CD14-positive monocyte (primary cell): ENCODE measurements around the gene CARD9. TPM values are rescaled to one million over a fixed set of nuclear protein-coding genes. Genes with fewer than 3 reads are reported as not detected.
A peak's percentile ranks its signal among the peaks of the same experiment; 100 is the strongest.

Experiments used
- DNase-seq, 3 donors: peaks; one replicate each; pipeline ENCODE4 v3.0.0-alpha.2; 2011 to 2022
- H2AFZ ChIP-seq: 2 replicates; pipeline ENCODE4 v1.6.0; 2012; ENCODE audit warnings: mild to moderate bottlenecking, low read depth, low read length, inconsistent platforms; ENCODE audit not compliant: insufficient read depth, poor library complexity, severe bottlenecking
- H3K27ac ChIP-seq, 2 donors: 1 replicate in 1 of 2; 2 replicates in 1 of 2; pipeline ENCODE4 v1.5.1; 2012 to 2013; ENCODE audit warnings: low read length in 2 of 2, control low read depth in 1 of 2, inconsistent platforms in 1 of 2, low read depth in 1 of 2, mild to moderate bottlenecking in 1 of 2
- H3K27me3 ChIP-seq, 2 donors: one replicate each; pipeline versions ENCODE4 v1.6.0 to v1.6.1; 2011 to 2013; ENCODE audit warnings: low read length in 2 of 2; ENCODE audit not compliant: control insufficient read depth in 2 of 2, insufficient read depth in 2 of 2
- H3K36me3 ChIP-seq, 2 donors: replicated peaks in 1 of 2; 1 replicate in 1 of 2; 2 replicates in 1 of 2; pipeline versions ENCODE4 v1.5.1 to v1.6.1; 2012 to 2013; ENCODE audit warnings: low read length in 2 of 2, control low read depth in 1 of 2, inconsistent platforms in 1 of 2, mild to moderate bottlenecking in 1 of 2; ENCODE audit not compliant: insufficient read depth in 2 of 2, control insufficient read depth in 1 of 2
- H3K4me1 ChIP-seq, 2 donors: 1 replicate in 1 of 2; 2 replicates in 1 of 2; pipeline versions ENCODE4 v1.5.1 to v1.6.1; 2012 to 2013; ENCODE audit warnings: low read length in 2 of 2, control low read depth in 1 of 2, inconsistent platforms in 1 of 2, mild to moderate bottlenecking in 1 of 2, moderate library complexity in 1 of 2; ENCODE audit not compliant: insufficient read depth in 2 of 2, control insufficient read depth in 1 of 2
- H3K4me2 ChIP-seq: replicated peaks from 2 replicates; pipeline ENCODE3; 2012; ENCODE audit warnings: low read length, moderate library complexity, mild to moderate bottlenecking; ENCODE audit not compliant: poor library complexity, severe bottlenecking; ENCODE audit errors: extremely low read depth
- H3K4me3 ChIP-seq, 3 experiments: fragments of 200-600 bp in 1 of 3; sonication (generic) in 1 of 3; replicated peaks in 1 of 3; 1 replicate in 2 of 3; 2 replicates in 1 of 3; pipeline ENCODE4 v1.5.1; 2011 to 2013; ENCODE audit warnings: low read length in 3 of 3, mild to moderate bottlenecking in 3 of 3, control low read depth in 2 of 3, low read depth in 2 of 3, inconsistent platforms in 1 of 3, moderate library complexity in 1 of 3
- H3K79me2 ChIP-seq: 2 replicates; pipeline ENCODE4 v1.6.0; 2012; ENCODE audit warnings: mild to moderate bottlenecking, control low read depth, inconsistent platforms, low read length, moderate library complexity; ENCODE audit not compliant: insufficient read depth
- H3K9ac ChIP-seq: 2 replicates; pipeline ENCODE4 v1.6.0; 2017; ENCODE audit warnings: low read length, mild to moderate bottlenecking; ENCODE audit not compliant: insufficient read depth, poor library complexity, severe bottlenecking
- H3K9me3 ChIP-seq, 2 donors: replicated peaks in 1 of 2; 1 replicate in 1 of 2; 2 replicates in 1 of 2; pipeline versions ENCODE4 v1.5.1 to v1.6.1; 2012 to 2013; ENCODE audit warnings: low read length in 2 of 2, control low read depth in 1 of 2; ENCODE audit not compliant: control insufficient read depth in 1 of 2, insufficient read depth in 1 of 2
- H4K20me1 ChIP-seq: 2 replicates; pipeline ENCODE4 v1.6.0; 2012; ENCODE audit warnings: mild to moderate bottlenecking, low read length, control low read depth, moderate library complexity; ENCODE audit not compliant: insufficient read depth
- H3K27ac Mint-ChIP-seq, 7 donors: one replicate each; pipeline ENCODE4 v1.8.0; 2020; ENCODE audit warnings: mild to moderate bottlenecking in 7 of 7, mixed read lengths in 7 of 7, moderate library complexity in 6 of 7, inconsistent platforms in 2 of 7
- H3K27me3 Mint-ChIP-seq, 3 donors: one replicate each; pipeline ENCODE4 v1.8.0; 2021 to 2022; ENCODE audit warnings: low read depth in 3 of 3, mild to moderate bottlenecking in 3 of 3, mixed read lengths in 3 of 3, moderate library complexity in 3 of 3, inconsistent platforms in 1 of 3
- H3K36me3 Mint-ChIP-seq, 2 donors: one replicate each; pipeline ENCODE4 v1.8.0; 2020; ENCODE audit warnings: mixed read lengths in 2 of 2, inconsistent platforms in 1 of 2, mild to moderate bottlenecking in 1 of 2
- H3K4me1 Mint-ChIP-seq: one replicate; pipeline ENCODE4 v1.8.0; 2020; ENCODE audit warnings: mild to moderate bottlenecking, mixed read lengths
- H3K4me3 Mint-ChIP-seq, 2 donors: one replicate each; pipeline ENCODE4 v1.8.0; 2020; ENCODE audit warnings: mild to moderate bottlenecking in 2 of 2, mixed read lengths in 2 of 2, moderate library complexity in 1 of 2
- H3K9me3 Mint-ChIP-seq, 7 donors: one replicate each; pipeline ENCODE4 v1.8.0; 2020 to 2022; ENCODE audit warnings: mixed read lengths in 7 of 7, mild to moderate bottlenecking in 6 of 7, moderate library complexity in 6 of 7, inconsistent platforms in 2 of 7
- CTCF ChIP-seq: fragments of 200-600 bp; IDR thresholded peaks from one replicate; pipeline ENCODE4 v1.8.0; 2022; ENCODE audit warnings: antibody characterized with exemption, mild to moderate bottlenecking
- WGBS: methylation state at CpG from one replicate; pipeline ENCODE4 v1.1.5; 2013; ENCODE audit warnings: missing lambda C conversion rate; ENCODE audit not compliant: insufficient coverage; 5-methylcytosine and 5-hydroxymethylcytosine counted together
- intact Hi-C, 2 donors: fragments of 100-400 bp; cut with micrococcal nuclease; formaldehyde crosslinking; loops; one replicate each; pipeline versions ENCODE4 v1.15.0 to v1.15.1; 2023
- polyA plus RNA-seq, 3 donors: library from polyadenylated mRNA; depleted of rRNA in 1 of 3; unstranded in 2 of 3; stranded (reverse) in 1 of 3; fragments of 300-500 nt in 2 of 3; fragments of >200 nt in 1 of 3; fragmentation: Illumina TruSeq in 2 of 3; gene quantifications; 1 replicate in 2 of 3; 2 replicates in 1 of 3; pipeline ENCODE4 v1.2.3, GENCODE V29; 2012 to 2021

Gene CARD9
- polyA plus RNA-seq, 3 donors, result 34.3 to 108 (median 41.4) TPM

GRCh38 chr9:136416427-136416826, 43.0 kb upstream of the CARD9 start:
- Histone ChIP-seq H3K9ac (no peak overlapping the region), H3K4me2 (no peak overlapping the region), H3K79me2 (peaks cover 24% of the 10 kb centered on the region), H3K36me3 (peaks cover 78 to 95% of the 10 kb centered on the region in 2 donors), H4K20me1 (no peaks in the 10 kb centered on the region), H3K27ac (no peak overlapping the region), H3K4me1 (peaks cover 5 to 6% of the 10 kb centered on the region in 2 donors), H3K4me3 (no peak overlapping the region), H3K27me3 (no peaks in the 10 kb centered on the region), H3K9me3 (no peaks in the 10 kb centered on the region), H2AFZ (no peak overlapping the region)
- TF ChIP-seq CTCF, result no peak
- Mint-ChIP-seq H3K4me1 (peaks cover 5% of the 10 kb centered on the region), H3K27ac (no peak overlapping the region), H3K4me3 (no peak overlapping the region), H3K9me3 (peaks cover 0 to 1% (median 0%) of the 10 kb centered on the region in 7 donors), H3K27me3 (no peaks in the 10 kb centered on the region), H3K36me3 (peaks cover 74 to 92% of the 10 kb centered on the region in 2 donors)
- 100% methylated on average over 7 of the region's 8 CpGs for WGBS
- DNase-seq, result no peak
- intact Hi-C loops, result no loop called here

- Mint-ChIP-seq H3K27me3 (peaks cover 0 to 3% (median 0%) of the 10 kb centered on the region in 3 donors), H3K36me3 (peaks cover 48 to 64% of the 10 kb centered on the region in 2 donors), H3K4me1 (peaks cover 26% of the 10 kb centered on the region), H3K27ac (peak overlapping the region in 4 of 7 donors; percentile 2 to 71 (median 16)), H3K4me3 (no peak overlapping the region), H3K9me3 (peaks cover 0 to 2% (median 0%) of the 10 kb centered on the region in 7 donors)
- Histone ChIP-seq H2AFZ (no peak overlapping the region), H3K4me1 (peaks cover 22 to 25% of the 10 kb centered on the region in 2 donors), H4K20me1 (peaks cover 3% of the 10 kb centered on the region), H3K27me3 (no peaks in the 10 kb centered on the region), H3K4me2 (no peak overlapping the region), H3K36me3 (peaks cover 53 to 62% of the 10 kb centered on the region in 2 donors), H3K9me3 (no peaks in the 10 kb centered on the region), H3K79me2 (peaks cover 42% of the 10 kb centered on the region), H3K4me3 (no peak overlapping the region), H3K27ac (no peak overlapping the region), H3K9ac (no peak overlapping the region)
- DNase-seq, result no peak
- intact Hi-C loops, result loop anchor here in 1 of 2 donors (5.0 kb wide), 1 partner anchor 51 kb away; the partner anchor contains the start of gene DNLZ
- 92% methylated on average over 9 of the region's 9 CpGs for WGBS
- TF ChIP-seq CTCF, result no peak
These were observed 39.5 kb upstream of the CARD9 start for GRCh38 chr9:136412962-136413361.
